ENCODE results near the gene CARD6.
"Not testable (repeated sequence)": the region's sequence is repeated elsewhere in the genome, so short reads cannot be mapped to it uniquely, and the experiment has no call there.

The CARD6 gene

DNA sequence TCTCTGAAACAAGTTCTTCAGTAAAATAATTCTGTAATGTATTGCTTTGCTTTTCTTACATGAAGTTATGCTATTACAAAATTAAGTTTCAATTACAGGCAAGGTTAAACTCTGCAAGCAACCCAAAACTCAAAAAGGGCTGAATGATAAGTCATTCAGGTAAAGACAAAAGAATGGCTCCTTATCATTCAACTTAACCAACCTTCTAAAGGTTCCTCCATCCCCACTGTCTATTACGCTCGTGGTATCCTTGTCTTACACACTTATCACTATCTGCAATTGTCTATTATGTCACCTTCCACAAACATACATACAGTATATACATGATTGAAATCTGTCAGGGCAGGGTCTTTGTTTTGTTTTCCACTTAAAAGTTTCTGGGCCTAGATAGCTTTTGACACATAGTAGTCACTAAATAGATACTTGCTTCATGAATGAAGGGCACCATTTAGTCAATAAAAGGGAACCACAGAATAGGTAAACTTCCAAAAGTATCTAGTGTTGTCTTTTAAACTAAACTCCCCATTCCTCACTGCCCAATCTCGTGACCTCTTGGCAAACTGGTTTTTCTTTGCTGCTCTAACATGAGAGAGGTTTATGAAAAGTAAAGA, 13.0 kb upstream of the CARD6 start:
- no peak for DNase-seq

DNA sequence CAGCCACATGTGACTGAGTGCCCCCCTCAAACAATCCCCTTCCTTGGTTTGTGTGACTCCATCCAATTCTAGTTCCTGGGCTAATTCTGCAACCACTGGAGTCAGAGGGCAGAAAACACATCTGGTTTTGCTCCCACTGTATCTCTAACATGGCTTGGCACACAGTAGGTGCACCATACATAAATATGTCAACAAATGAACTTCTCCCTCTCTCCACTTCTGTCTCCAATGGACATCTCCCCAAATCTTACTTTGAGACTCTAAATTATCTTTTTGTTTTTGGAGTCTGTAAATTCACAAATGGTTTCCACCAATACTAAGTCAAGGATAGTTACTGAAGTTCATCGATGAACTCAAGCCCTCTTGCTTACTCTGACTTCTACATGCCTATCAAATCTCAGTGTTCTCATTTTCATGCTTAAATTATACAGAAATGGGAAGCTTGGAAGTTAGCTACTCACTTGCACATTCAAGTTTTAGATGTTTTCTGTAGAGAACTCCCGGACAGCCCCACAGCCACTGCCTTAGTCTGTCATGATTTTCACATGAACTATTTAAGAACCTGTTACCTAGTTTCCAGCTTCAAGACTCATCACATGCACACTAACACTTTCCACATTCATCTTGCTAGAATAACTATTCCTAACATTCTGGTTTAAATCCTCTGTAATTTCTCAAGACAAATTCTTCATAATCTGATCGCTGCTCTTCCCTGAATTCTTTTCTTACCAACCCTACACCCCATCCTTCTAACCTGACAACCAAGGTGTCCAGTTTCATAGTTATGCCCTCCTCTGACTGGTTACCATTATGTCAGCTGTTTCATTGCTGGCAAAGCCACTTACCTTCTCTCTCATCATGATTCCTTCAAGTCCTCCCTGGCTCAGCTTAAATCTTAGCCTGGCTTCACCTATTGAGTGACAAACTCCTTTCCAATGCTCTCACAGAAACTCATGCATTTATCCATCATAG, 12.2 kb upstream of the CARD6 start:
- no peak for DNase-seq

DNA sequence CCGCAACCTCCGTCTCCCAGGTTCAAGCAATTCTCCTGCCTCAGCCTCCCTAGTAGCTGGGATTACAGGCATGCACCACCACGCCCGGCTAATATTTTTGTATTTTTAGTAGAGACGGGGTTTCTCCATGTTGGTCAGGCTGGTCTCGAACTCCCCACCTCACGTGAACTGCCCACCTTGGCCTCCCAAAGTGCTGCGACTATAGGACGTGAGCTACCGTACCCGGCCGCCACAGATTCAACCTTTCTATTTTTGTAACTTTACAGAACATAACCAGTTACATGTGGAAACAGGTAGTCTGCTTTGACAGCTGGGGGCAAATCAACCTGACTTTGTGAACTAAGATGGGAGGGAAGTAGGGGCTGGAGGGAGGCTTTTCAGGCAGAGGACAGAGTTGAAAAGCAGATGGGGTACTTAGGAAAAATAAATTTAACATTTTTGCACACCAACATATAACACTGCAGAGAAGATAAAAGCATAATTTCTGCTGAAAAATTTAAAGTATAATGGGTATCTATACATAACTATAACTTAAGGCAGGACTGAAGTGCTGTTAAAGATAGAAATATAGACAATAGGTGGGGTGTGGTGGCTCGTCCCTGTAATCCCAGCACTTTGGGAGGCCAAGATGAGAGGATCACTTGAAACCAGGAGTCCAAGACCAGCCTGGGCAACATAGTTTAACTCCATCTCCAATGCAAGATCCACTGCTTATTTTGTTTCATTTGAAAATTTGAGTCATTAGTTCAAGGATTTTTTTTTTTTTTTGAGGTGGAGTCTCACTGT, 11.2 kb upstream of the CARD6 start:
- no peak for DNase-seq

DNA sequence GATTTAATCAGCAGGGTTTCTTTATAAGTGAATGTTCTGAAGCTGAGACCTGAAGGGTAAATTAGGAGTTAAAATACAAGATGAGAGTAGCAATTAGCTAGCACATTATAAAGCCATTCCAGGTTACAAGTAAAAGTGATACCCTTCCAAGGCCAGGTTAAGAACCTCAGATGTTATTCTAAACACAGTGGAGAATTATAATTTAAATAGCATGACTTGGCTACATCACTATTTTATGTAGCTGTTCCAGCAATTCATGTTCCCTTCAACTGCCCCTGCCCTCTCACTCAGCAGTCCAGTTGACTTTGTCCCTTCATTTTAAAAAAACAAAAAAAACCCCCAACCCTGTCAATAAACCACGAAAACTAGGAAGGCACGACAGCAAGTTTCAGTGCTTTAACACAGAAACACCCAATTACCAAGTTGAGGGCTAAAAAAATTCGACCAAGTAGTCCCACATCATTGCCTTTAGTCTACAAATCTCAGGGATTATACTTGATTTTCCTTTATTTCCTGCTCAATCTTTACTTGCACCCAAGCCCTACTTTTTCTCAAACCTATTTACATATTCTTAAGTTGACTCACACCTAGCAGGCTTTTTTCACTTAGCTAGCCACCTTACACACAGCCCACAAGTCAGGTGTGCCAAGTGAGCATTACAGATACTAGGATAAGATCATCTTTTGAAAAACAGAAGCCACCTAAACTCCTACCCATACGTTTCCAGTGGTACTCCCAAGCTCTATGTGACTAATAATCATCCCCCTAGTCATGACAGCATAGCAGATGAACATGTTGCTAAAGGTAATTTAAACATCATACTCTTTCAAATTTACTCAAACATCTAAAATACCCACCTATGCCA, 9.6 kb upstream of the CARD6 start:
- DNase-seq: no peak

DNA sequence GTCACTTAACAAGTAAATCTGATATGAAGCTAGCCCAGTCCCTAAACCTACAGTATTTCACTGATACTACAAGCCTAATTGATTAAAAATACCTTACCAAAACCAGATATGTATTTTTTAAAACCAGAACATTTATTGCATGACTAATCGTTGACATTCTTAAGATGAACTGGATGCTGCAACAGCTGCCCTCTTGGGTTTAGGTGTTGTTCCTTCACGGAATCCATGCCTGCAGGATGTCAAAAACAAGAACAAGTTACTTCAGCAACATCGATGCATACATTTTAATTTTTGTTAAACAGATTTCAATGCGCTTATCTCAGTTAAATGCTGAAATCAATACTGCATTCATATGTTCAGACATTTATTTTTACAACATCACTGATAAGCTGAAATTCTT, 8.8 kb upstream of the CARD6 start:
- DNase-seq: no peak

DNA sequence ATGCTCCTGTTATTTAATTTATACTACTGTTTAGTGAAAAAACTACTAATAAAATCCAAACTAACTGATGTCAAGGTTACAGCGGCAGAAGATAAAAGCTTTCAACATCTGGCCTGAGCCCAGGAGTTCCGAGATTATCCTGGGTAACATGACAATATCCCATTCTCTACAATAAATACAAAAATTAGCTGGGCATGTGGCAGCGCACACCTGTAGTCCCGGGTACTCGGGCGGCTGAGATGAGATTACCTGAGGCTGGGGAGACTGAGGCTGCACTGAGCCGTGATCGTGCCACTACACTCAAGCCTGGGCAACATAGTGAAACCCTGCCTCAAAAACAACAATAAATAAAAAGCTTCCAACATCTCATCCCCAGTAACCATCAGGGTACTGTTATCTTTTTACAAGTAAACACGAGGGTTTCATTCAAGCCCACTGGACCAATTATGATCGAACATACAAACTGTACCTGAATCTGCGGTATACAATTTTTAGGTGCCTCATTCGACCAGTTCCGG, 7.4 kb upstream of the CARD6 start:
- no peak for DNase-seq

DNA sequence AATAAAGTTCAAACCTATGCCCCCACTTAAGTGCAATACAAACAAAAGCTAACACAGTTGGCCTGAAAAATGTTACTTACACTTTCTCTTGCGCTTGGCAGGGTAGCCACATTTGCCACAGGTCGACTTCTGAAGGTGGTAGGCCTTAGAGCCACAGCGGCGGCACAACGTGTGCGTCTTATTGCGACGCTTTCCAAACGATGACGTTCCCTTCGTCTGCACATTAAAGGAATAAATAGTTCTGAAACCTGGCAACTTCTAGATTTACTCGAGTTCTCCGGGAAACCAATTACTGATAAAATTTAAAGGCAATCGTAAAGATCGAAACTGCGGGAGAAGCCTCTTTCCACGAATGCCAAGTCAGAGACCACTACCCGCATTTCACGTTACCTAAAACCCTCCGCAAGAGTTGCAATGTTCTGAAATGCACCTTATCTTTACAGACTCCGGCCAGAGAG, 6.7 kb upstream of the CARD6 start:
- DNase-seq: peak; percentile 29 to 45

DNA sequence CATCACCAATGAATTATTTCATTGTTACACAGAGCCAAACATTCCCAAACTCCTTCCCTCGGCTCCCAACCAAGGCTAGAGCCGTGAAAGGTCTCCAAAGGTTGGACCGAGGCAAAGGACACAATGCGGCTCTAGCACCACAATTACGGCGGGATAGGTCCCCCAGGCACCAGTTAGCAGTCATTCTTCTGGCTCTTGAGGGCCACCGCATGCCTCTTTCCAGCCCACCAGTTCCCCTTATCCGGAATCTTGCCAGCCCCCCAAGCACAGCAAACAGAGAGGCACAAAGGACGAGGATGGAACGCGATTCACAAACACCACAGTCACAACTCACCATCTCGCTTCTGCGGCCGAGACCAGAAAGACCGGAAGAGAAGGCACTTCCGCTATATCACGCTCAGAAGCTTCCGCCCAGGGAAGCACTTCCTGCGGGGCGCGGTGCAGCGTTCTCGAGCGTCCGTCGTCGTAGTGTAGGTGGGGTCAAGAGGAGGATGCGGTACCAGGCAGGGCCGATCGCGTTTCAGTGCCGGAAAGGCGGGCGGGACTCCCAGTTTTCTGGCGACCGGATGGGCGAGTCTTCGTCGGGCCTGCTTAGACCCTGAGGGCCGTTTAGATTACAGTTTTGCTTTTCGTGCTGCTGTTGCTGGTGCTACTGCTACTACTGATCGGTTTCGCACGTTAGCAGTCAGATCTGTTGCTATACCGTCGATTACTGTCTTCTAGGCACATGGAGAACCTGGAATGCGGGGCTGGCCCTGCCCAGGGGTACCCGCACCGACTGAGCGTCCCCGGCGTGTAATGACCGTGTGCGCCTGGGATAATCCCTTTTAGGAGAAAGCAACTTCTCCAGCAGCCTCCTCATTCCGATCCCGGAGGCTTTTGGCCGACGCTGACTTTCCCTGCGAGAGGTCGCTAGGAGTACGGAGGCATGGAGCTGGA, 6.0 kb upstream of the CARD6 start, which contains the start of gene RPL37:
Gene RPL37 (minus strand): TSS at position 374 of the 939 bp plus-strand sequence. CDS start 37 bp downstream, at position 337.
- DNase-seq: peak; percentile 86 to 92

DNA sequence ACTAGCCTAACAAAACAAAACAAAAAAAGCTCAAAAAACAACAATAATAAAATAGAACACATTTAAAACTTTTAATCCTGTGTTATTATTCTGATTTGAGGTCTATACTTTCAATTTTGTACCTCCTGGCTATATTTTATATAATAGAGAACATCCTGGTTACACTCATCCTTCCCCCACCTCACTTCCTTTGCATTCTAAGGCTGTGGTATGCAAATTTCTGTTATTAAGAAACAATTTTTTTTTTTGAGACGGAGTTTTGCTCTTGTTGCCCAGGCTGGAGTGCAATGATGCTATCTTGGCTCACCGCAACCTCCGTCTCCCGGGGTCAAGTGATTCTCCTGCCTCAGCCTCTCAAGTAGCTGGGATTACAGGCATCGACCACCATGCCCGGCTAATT, 3.1 kb upstream of the CARD6 start:
- DNase-seq: no peak

DNA sequence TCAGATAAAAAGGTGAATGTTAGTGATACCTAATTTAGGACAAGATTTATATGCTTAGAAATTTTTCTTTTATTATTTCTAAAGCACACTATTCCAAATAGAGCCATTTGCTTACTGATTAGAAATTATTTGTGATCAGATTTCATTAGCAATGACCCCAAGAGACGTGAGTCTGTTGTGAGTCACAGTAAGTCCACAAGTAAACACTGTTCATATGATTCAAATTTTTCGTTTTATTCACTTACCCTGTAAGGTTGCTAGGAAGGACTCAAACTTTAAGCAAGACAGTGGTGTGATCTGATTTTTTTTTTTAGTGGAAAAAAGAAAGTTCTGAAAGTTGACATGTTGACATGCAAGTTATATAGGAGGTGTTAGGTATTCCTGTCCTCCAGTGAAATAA, 1.2 kb downstream of the CARD6 start:
- DNase-seq: no peak

DNA sequence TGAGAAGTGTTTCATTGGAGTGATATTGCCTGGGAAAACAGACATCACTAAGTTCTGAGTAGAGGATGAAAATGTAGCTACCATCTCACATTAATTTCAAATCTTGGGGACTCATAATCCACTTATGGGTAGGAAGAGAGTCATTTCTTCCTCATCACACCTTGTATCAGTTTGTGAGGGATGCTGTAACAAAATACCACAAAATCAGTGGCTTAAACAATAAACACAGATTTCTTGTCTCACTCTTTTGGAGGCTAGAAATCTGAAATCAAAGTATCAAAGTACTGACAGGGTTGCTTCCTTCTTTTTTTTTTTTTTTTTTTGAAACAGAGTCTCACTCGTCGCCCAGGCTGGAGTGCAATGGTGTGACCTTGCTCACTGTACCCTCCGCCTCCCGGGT, 3.4 kb downstream of the CARD6 start:
- DNase-seq: no peak

DNA sequence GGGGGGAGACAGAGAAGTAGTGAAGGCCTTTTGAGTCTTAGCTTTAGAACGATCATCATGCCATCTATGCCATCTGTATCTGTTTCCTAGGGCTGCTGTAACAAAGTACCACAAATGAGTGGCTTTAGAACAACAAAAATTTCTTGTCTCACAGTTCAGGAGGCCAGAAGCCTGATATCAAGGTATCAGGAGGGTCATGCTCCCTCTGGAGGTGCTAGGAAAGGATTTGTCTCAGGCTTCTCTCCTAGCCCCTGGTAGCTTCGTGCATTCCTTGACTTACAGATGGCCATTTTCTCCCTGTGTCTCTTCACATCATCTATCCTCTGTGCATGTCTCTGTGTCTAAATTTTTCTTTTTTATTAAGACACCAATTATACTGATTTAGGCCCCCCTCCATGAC, 5.2 kb downstream of the CARD6 start:
- DNase-seq: no peak

DNA sequence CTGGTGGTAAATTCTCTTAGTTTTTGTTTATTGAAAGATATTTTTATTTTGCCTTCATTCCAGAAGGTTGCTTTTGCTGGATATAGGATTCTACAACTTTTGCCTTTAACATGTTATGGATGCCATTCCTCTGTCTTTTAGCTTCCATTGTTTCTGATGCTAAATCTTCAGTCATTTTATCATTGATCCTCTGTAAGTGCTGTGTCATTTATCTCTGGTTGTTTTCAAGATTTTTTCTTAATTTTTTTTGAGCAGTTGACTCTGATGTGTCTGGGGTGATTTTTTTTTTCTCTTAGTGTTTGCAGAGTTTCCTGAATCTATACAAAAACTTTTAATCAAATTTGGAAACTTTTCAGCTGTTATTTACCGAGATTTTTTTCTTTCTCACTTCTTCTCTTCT, 6.4 kb downstream of the CARD6 start:
- DNase-seq: no peak

DNA sequence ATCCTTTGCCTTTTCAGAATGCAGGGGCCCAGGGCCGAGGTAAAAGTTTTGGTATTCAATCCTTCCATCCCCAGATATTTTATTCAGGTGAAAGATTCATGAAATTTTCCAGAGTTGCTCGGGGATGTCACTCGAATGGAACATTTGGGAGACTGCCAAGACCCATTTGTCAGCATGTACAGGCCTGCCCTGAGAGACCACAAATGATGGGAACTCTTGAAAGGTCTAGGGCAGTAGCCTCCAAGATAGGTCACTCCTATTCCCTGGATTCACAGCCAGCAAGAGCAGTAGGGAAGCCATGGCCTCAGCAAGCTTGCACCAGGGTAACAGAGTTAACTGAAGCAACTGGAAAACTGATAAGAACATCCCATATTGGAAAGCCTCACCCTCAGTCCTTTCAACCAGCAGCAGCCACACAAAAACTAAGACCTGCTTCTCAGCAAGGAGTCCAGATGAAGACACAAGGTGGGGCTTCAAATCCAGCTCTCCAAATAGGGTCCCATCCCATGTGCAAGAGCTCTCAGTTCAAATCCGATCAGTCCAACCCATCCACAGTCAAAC, 12.5 kb downstream of the CARD6 start:
- no peak for DNase-seq

DNA sequence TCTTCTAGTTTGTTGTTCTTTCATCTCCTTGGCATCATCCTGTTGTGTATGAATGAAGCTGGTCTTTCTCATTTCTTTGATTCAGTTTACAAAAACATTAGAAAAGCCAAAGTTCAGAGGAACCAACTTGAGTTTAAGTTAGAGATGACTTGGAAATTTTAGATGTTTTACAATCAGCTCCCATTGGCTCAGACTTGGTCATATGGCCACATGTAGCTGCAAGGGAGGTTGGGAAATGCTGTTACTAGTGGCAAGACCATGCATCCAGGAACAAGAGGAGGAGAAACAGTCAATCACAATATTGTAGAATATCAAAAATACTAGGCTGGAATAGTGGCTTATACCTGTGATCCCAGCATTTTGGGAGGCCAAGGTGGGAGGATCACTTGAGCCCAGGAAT, 19.5 kb downstream of the CARD6 start:
- no peak for DNase-seq

DNA sequence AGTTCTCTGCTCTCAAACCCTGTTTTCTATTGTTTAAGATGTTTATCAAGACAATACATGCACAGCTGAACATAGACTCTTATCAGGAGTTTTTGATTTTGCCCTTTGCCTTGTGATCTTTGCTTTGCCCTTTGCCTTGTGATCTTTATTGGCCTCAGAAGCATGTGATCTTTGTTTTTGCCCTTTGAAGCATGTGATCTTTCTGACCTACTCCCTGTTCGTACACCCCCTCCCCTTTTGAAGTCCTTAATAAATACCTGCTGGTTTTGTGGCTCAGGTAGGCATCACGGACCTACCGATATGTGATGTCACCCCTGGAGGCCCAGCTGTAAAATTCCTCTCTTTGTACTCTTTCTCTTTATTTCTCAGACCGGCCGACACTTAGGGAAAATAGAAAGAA, 23.8 kb downstream of the CARD6 start:
- not testable (repeated sequence) for DNase-seq

DNA sequence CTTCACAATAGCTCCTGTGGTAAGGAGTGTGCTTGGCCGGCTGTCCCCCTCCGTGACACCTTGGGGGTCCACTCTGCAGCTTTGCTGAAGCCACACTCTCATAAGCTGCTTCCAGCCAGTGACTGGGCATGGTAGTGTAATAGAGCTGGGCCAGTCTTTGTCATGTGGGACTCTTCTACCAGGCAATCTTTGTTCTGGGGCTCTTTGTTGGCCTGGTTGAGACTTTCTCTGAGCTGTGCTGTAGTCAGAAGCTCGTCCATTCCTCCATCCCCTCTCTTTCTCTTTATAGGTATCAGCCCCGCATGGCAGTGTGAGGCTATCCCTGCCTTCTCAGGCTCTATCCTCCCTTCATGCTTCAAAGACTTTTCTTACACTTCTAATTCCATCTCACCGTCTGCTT, 25.7 kb downstream of the CARD6 start:
- DNase-seq: no peak

DNA sequence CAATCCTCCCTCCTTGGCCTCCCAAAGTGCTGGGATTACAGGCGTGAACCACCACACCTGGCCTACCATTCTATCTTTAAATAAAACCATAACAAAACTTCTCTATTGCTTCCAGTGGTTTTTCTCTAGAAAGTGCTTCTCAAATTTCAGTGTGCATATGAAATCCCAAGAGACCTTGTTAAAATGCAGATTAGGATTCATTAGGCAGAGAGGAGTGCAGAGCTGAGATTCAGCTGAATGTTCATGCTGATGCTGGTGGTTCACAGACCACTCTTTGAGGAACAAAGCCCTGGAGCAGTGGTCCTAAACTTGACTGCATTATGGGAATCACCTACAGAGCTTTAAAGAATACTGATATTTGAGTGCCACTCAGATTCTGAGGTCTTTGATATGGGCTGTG, 28.2 kb downstream of the CARD6 start:
- no peak for DNase-seq

DNA sequence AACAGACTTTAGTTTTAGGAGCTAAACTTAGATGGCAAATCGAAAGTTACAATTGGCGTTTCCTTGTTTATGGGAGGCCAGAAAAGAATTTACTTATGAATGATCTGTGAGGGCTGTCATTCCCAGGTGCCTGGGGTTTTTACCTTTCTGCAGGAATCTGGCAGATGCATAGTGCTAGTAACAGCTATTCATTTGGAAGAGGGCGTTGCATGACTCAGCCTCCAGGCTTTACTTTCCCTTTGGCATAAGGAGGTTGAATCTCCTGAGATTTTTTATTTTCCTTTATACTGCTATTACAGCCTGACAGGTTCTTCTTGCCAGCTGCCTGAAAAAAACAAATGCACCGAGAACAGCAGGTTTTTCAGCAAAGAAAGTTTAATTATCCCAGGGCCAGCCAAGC, 30.0 kb downstream of the CARD6 start:
- DNase-seq: no peak

DNA sequence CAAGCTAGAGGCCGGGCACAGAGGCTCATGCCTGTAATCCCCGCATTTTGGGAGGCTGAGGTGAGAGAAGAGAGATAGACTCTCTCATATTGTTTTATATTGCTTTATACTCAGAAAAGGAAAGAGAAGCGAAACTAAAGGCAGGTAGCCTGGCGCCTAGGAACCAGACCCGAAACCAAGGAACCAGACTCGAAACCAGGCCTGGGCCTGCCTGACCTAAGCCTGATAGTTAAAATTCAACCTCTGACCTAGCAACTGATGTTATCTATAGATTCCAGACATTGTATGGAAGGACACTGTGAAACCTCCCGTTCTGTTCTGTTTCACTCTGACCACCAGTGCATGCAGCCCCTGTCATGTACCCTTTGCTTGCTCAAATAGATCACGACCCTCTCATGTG, 31.1 kb downstream of the CARD6 start:
- not testable (repeated sequence) for DNase-seq

Measured in activated CD4-positive, alpha-beta T cell treated with anti-CD3 and anti-CD28 coated beads for 4 hours (primary cell).